Measurements from ENCODE around the gene RASA3.

Gene RASA3

GRCh38 chr13:114063545-114064449 lies 68.6 kb downstream of the RASA3 start:
- Histone ChIP-seq H2AFZ (ENCODE audit: low read depth, low read length) (0 out of 2 replicates have a peak overlapping the region, but pooled peaks have one; percentile 32), H3K9ac (ENCODE audit: low read length) (peak overlapping the region; percentile 39; the same call in 1 of the 2 replicates), H3K4me3 (ENCODE audit: low read length) (peak overlapping the region; percentile 74), H3K4me1 (ENCODE audit: low read length) (peaks cover 47% of the 10 kb centered on the region), H3K27ac (ENCODE audit: low read length) (no peak overlapping the region), H3K36me3 (replicated peaks; ENCODE audit: low read depth, low read length) (no peaks in the 10 kb centered on the region), H4K20me1 (ENCODE audit: insufficient read depth, low read length) (no peaks in the 10 kb centered on the region), H3K79me2 (ENCODE audit: low read length) (no peaks in the 10 kb centered on the region), H3K4me2 (ENCODE audit: low read length) (peak overlapping the region; percentile 92), H3K9me3 (ENCODE audit: insufficient read depth, low read length) (no peaks in the 10 kb centered on the region), H3K27me3 (ENCODE audit: low read depth, low read length) (peaks cover 12% of the 10 kb centered on the region)
- TF ChIP-seq CTCF (IDR thresholded peaks at IDR 0.05; ENCODE audit: low read depth, low read length) (no peak), EZH2phosphoT487 (IDR thresholded peaks at IDR 0.05; ENCODE audit: low read depth) (no peak)

GRCh38 chr13:114062754-114063153 lies 69.7 kb downstream of the RASA3 start:
- no peaks in the 10 kb centered on the region for H4K20me1 ChIP-seq (ENCODE audit: insufficient read depth, low read length)
- H3K79me2 ChIP-seq (ENCODE audit: low read length), result no peaks in the 10 kb centered on the region
- no peak overlapping the region for H2AFZ ChIP-seq (ENCODE audit: low read depth, low read length)
- peaks cover 2% of the 10 kb centered on the region; the same call in 1 of the 2 replicates for H3K27me3 ChIP-seq (ENCODE audit: low read depth, low read length)
- no peak overlapping the region for H3K4me2 ChIP-seq (ENCODE audit: low read length)
- no peak overlapping the region for H3K27ac ChIP-seq (ENCODE audit: low read length)
- TF ChIP-seq CTCF (IDR thresholded peaks at IDR 0.05; ENCODE audit: low read depth, low read length) (no peak), EZH2phosphoT487 (IDR thresholded peaks at IDR 0.05; ENCODE audit: low read depth) (no peak)
- no peaks in the 10 kb centered on the region for H3K36me3 ChIP-seq (replicated peaks; ENCODE audit: low read depth, low read length)
- peaks cover 40% of the 10 kb centered on the region for H3K4me1 ChIP-seq (ENCODE audit: low read length)
- no peaks in the 10 kb centered on the region for H3K9me3 ChIP-seq (ENCODE audit: insufficient read depth, low read length)
- H3K4me3 ChIP-seq (ENCODE audit: low read length), result no peak overlapping the region
- H3K9ac ChIP-seq (ENCODE audit: low read length), result no peak overlapping the region

- Histone ChIP-seq H3K4me1 (ENCODE audit: low read length) (peaks cover 35% of the 10 kb centered on the region), H2AFZ (ENCODE audit: low read depth, low read length) (no peak overlapping the region), H3K4me3 (ENCODE audit: low read length) (no peak overlapping the region), H3K27ac (ENCODE audit: low read length) (no peak overlapping the region), H4K20me1 (ENCODE audit: insufficient read depth, low read length) (no peaks in the 10 kb centered on the region), H3K36me3 (replicated peaks; ENCODE audit: low read depth, low read length) (no peaks in the 10 kb centered on the region), H3K9me3 (ENCODE audit: insufficient read depth, low read length) (no peaks in the 10 kb centered on the region), H3K9ac (ENCODE audit: low read length) (no peak overlapping the region), H3K79me2 (ENCODE audit: low read length) (no peaks in the 10 kb centered on the region), H3K4me2 (ENCODE audit: low read length) (no peak overlapping the region), H3K27me3 (ENCODE audit: low read depth, low read length) (no peaks in the 10 kb centered on the region)
- TF ChIP-seq EZH2phosphoT487 (IDR thresholded peaks at IDR 0.05; ENCODE audit: low read depth), result no peak
- no peak for TF ChIP-seq CTCF (IDR thresholded peaks at IDR 0.05; ENCODE audit: low read depth, low read length)
Measured at GRCh38 chr13:114062341-114062740, 70.1 kb downstream of the RASA3 start.

GRCh38 chr13:114061744-114062143 lies 70.7 kb downstream of the RASA3 start:
- no peak overlapping the region for H2AFZ ChIP-seq (ENCODE audit: low read depth, low read length)
- H3K79me2 ChIP-seq (ENCODE audit: low read length), result no peaks in the 10 kb centered on the region
- TF ChIP-seq CTCF (IDR thresholded peaks at IDR 0.05; ENCODE audit: low read depth, low read length), result no peak
- H3K4me2 ChIP-seq (ENCODE audit: low read length), result no peak overlapping the region
- H3K9ac ChIP-seq (ENCODE audit: low read length), result no peak overlapping the region
- H3K4me1 ChIP-seq (ENCODE audit: low read length), result peaks cover 29% of the 10 kb centered on the region
- no peak overlapping the region for H3K27ac ChIP-seq (ENCODE audit: low read length)
- H3K27me3 ChIP-seq (ENCODE audit: low read depth, low read length), result no peaks in the 10 kb centered on the region
- H3K9me3 ChIP-seq (ENCODE audit: insufficient read depth, low read length), result no peaks in the 10 kb centered on the region
- H3K4me3 ChIP-seq (ENCODE audit: low read length), result no peak overlapping the region
- no peaks in the 10 kb centered on the region for H3K36me3 ChIP-seq (replicated peaks; ENCODE audit: low read depth, low read length)
- no peaks in the 10 kb centered on the region for H4K20me1 ChIP-seq (ENCODE audit: insufficient read depth, low read length)

Data from OCI-LY3 (cell line).